SK-N-MC (cell line): ENCODE results near the gene EFNB1.

Source experiments
- EZH2 ChIP-seq: fragments of 200-600 bp; sonication (generic); IDR thresholded peaks from one replicate; pipeline ENCODE4 v1.6.1; 2017; ENCODE audit warnings: antibody characterized with exemption
- POLR2AphosphoS5 ChIP-seq: IDR thresholded peaks from 2 replicates; pipeline ENCODE4 v1.6.1; 2012; ENCODE audit warnings: mild to moderate bottlenecking, low read depth, low read length, borderline replicate concordance

GRCh38 chrX:68841251-68842049, 12.6 kb downstream of the EFNB1 start:
- TF ChIP-seq EZH2 (no peak), POLR2AphosphoS5 (no peak)
